ENCODE results near the gene SLC22A23. TPM values are rescaled to one million over a fixed set of nuclear protein-coding genes. Genes with fewer than 3 reads are reported as not detected.

SLC22A23 gene
- total and polyA plus RNA-seq, 5 donors, result 2.3 to 6.4 (median 3.2) TPM

DNA sequence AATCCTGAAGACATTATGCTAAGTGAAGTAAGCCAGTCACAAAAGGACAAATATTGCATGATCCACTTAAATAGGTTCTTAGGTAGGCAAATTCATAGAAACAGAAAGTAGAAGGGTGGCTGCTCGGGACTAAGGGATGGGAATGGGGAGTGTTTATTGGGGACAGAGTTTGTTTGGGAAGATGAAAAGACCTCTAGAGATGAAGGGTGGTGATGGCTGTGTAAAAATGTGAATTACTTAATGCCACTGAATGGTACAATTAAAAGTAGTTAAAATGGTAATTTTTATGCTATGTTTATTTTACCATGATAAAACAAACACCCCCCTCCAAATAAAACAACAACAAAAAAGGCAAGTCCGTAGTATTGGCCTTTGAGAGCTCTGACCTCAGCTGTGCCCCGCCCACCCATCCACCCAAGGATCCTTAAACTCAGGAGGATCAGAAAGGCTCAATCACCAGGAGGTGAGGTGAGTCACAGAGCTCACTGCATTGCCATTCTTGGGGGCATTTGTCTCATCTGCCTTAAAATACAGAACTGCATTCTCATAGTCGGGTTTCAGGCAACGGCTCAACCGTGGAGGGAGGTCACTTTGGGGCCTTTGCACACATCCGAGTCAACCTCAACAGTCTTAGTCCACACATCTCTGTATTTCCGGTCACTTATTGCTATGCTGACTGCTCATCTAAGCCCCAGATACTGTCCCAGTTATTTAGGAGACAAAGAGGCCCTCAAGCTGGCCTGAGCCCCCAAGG is 96.7 kb downstream of the SLC22A23 start:
- H3K27ac ChIP-seq (ENCODE audit: low read length), result no peak overlapping the region
- H3K9me3 ChIP-seq (ENCODE audit: control insufficient read depth, low read length), result no peaks in the 10 kb centered on the region
- H3K27me3 ChIP-seq (ENCODE audit: control insufficient read depth, insufficient read depth), result no peaks in the 10 kb centered on the region
- ATAC-seq (no peak), DNase-seq (no peak)
- H3K4me3 ChIP-seq (ENCODE audit: low read length), result no peak overlapping the region
- H3K4me1 ChIP-seq (ENCODE audit: control insufficient read depth, insufficient read depth, low read length), result peaks cover 8% of the 10 kb centered on the region
- WGBS, result 92% methylated on average over 8 of the region's 8 CpGs
- intact Hi-C loops (cut with DNase I), result no loop called here

DNA sequence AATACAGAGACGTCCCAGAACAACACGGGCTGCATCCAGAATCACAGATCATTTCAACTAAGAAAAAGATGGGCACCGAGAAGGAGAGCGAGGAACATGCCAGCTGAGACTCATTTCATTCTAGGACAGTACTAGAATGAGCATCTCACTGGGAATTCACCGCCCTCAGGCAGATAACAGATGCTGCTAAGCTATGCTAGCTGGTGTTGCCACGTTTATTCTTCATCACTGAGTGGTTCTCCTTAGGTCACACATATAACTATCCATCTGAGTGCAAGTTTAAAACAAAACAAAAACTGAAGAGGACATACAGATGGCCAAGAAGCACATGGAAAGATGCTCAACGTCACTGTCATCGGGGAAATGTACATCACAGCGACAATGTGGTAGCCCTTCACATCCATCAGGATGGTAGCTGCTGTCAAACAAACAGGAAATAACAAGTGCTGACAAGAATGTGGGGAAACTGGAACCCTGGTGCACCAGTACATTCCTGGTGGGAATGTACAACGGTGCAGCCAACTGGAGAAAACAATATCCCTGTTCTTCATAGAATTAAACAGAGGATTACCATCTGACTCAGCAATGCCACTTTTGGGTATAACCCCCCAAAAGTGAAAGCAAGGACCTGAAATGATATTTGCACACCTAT is 97.6 kb downstream of the SLC22A23 start:
- no peaks in the 10 kb centered on the region for H3K27me3 ChIP-seq (ENCODE audit: control insufficient read depth, insufficient read depth)
- no peak for DNase-seq
- H3K4me1 ChIP-seq (ENCODE audit: control insufficient read depth, insufficient read depth, low read length), result peaks cover 8% of the 10 kb centered on the region
- ATAC-seq, result no peak
- H3K27ac ChIP-seq (ENCODE audit: low read length), result no peak overlapping the region
- WGBS, result 66% methylated on average over 10 of the region's 10 CpGs
- H3K4me3 ChIP-seq (ENCODE audit: low read length), result no peak overlapping the region
- no peaks in the 10 kb centered on the region for H3K9me3 ChIP-seq (ENCODE audit: control insufficient read depth, low read length)
- intact Hi-C loops (cut with DNase I), result no loop called here

DNA sequence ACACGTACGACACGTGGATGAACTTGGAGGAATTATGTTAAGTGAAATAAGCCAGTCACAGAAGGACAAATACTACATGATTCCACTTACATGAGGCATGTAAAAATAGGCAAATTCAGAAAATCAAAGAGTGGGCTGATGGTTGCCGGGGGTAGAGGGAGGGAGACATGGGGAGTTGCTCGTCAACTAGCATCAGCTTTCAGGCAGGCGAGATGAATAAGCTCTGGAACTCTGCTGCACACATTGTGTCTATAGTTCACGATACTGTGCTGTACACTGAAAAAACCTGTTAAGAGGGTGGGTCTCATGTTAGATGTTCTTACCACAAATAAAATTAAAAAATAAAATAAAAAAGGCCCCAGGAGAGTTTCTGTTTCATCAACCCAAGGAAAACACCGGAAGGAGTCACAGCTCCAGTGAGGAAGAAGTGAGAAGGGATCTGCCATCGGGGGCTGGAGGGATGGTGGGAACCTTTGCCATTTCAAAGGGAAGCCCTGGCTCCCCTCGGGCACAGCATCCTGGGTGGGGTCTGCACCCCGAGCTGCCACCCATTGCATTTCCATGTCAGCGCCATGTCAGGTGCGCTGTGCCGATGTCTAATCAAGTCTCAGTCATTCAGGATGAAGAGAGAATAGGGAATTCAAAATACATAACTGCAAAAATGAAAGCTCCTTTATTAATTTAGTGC is 98.3 kb downstream of the SLC22A23 start:
- intact Hi-C loops (cut with DNase I), result no loop called here
- 87% methylated on average over 14 of the region's 14 CpGs for WGBS
- H3K9me3 ChIP-seq (ENCODE audit: control insufficient read depth, low read length), result no peaks in the 10 kb centered on the region
- H3K27ac ChIP-seq (ENCODE audit: low read length), result no peak overlapping the region
- H3K4me1 ChIP-seq (ENCODE audit: control insufficient read depth, insufficient read depth, low read length), result peaks cover 6% of the 10 kb centered on the region
- H3K4me3 ChIP-seq (ENCODE audit: low read length), result no peak overlapping the region
- ATAC-seq, result no peak
- DNase-seq, result no peak
- H3K27me3 ChIP-seq (ENCODE audit: control insufficient read depth, insufficient read depth), result no peaks in the 10 kb centered on the region

DNA sequence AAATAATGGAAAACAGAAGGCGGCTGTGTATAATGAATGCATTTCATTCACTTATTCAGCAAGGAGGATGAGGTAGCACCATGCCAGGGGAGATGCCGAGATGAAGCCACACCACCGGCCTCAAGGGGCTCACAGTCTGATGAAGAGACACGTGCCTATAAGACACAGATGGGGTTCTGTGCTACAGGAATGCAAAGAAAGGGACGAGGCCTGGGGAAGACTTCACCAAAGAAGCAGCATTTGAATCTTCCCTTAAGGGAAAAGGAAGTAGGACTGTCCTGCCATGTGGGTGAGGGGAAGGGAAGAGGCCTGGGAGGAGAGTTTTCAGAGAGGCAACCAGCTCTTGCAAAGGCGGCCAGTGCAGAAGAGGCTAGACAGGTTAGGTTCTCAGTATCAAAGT is 99.2 kb downstream of the SLC22A23 start:
- Histone ChIP-seq H3K9me3 (ENCODE audit: control insufficient read depth, low read length) (no peaks in the 10 kb centered on the region), H3K27me3 (ENCODE audit: control insufficient read depth, insufficient read depth) (no peaks in the 10 kb centered on the region), H3K4me3 (ENCODE audit: low read length) (no peak overlapping the region), H3K27ac (ENCODE audit: low read length) (no peak overlapping the region), H3K4me1 (ENCODE audit: control insufficient read depth, insufficient read depth, low read length) (peaks cover 6% of the 10 kb centered on the region)
- 82% methylated on average over 6 of the region's 6 CpGs for WGBS
- intact Hi-C loops (cut with DNase I), result no loop called here
- DNase-seq, result no peak
- ATAC-seq, result no peak

DNA sequence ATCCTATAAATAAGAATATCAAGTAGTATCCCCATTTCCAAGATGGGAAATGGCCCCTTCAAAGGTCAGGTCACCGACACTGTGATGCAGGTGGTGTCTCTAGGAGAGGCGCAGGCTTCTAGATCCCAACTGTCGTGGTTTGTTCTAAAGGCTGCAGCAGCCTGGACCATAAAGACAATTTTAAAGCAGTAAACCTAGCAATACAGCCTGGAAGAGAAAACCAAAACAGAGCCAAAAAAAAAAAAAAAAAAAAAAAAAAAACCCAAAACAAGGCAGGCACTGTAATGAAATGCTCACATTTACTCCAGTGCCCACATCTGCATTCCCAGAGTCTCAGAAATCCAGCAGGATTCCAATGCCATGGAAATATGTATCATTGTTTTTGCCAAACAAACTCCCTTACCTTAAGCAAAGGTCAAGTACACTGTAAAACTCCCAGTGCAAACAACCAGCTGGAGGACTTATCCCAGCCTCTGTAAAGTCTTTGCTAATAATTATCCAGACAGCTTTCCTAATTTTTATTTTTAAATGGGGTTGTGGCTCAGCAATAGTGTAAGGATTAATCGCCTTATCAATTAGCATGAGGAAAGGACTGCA is 99.9 kb downstream of the SLC22A23 start:
- intact Hi-C loops (cut with DNase I), result no loop called here
- Histone ChIP-seq H3K27ac (ENCODE audit: low read length) (peak overlapping the region; percentile 68), H3K9me3 (ENCODE audit: control insufficient read depth, low read length) (no peaks in the 10 kb centered on the region), H3K4me3 (ENCODE audit: low read length) (no peak overlapping the region), H3K27me3 (ENCODE audit: control insufficient read depth, insufficient read depth) (no peaks in the 10 kb centered on the region), H3K4me1 (ENCODE audit: control insufficient read depth, insufficient read depth, low read length) (peaks cover 6% of the 10 kb centered on the region)
- DNase-seq (no peak), ATAC-seq (no peak)
- 77% methylated on average over 4 of the region's 4 CpGs for WGBS

DNA sequence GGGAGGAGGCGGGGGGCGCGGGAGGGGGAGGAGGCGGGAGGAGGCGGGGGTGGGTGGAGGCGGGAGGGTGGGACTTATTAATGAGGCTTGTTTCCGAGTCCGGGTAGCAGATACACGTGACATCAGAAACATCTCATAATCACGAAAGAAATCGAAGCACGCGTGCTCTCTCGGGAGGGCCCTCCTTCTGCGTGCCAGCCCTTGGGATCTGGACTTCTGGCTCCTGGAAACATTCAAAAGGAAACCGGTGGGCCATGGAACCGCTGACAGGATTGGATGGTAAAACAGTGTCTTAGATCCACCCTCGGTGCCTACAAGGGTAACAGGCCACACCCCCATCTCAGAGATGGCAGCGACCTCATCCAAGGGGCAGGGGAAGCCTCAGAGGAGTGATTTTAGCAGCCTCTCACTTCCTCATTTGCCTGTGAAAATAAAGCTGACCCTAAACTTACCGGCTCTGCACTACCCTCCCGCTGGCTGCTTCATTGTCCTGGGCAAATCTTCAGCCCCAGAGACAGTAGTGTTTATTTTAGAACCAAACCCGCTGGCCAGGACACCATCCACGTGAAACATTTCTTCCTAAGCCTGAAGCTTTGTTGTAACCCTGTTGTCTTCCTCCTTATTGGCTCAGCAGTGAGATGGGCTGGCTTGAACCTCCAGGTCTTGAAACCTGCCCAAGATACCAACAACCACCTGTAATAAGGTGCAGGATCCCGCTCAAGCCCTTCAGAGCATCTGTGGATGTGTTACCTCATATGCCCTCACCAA is 100.6 kb downstream of the SLC22A23 start:
- ATAC-seq, result peak; percentile 77 to 78
- H3K4me3 ChIP-seq (ENCODE audit: low read length), result peak overlapping the region; percentile 5
- peaks cover 6% of the 10 kb centered on the region for H3K4me1 ChIP-seq (ENCODE audit: control insufficient read depth, insufficient read depth, low read length)
- H3K9me3 ChIP-seq (ENCODE audit: control insufficient read depth, low read length), result no peaks in the 10 kb centered on the region
- 13% methylated on average over 19 of the region's 24 CpGs for WGBS
- DNase-seq, result peak; percentile 70 to 81 (median 81)
- intact Hi-C loops (cut with DNase I), result no loop called here
- H3K27me3 ChIP-seq (ENCODE audit: control insufficient read depth, insufficient read depth), result no peaks in the 10 kb centered on the region
- peak overlapping the region; percentile 68 for H3K27ac ChIP-seq (ENCODE audit: low read length)

DNA sequence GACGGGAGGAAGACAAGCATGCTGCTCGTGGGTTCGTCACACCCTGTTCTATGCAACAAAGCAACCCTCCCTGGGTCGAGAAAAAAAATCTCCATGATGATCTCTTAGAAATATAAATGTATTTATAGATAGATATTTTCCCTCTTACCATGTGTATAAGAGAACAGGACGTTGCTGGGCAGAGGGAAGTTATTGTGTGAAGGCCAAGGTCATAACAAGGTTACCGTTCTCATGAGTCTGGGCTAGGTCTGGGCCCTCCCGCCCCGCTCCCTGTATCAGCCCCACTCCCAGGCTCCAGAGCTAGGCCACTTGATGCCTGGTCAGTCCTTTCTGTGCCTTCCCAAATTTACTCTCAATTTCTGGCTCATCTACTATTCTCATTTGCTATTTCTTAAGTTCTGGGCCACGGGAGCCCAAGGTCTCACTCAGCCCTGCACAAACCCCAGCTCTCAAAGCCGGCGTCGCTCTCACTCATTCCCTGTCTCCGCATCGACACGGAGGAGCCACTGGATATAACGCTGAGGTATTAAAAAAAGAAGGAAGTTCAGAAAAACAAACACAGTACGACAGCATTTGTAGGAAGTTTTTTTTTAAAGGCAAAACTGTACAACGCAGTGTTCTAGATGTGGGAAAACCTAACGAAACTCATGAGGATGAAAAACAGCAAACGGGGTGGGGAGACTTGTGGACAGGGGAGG is 101.3 kb downstream of the SLC22A23 start:
- H3K4me3 ChIP-seq (ENCODE audit: low read length), result peak overlapping the region; percentile 1
- no peaks in the 10 kb centered on the region for H3K27me3 ChIP-seq (ENCODE audit: control insufficient read depth, insufficient read depth)
- peak; percentile 57 to 74 (median 70) for DNase-seq
- peak; percentile 64 to 73 for ATAC-seq
- no peaks in the 10 kb centered on the region for H3K9me3 ChIP-seq (ENCODE audit: control insufficient read depth, low read length)
- H3K4me1 ChIP-seq (ENCODE audit: control insufficient read depth, insufficient read depth, low read length), result peaks cover 6% of the 10 kb centered on the region
- intact Hi-C loops (cut with DNase I), result loop anchor here in 1 of 4 donors (2.0 kb wide), 1 partner anchor 31 kb away; no protein-coding TSS in a partner anchor
- peak overlapping the region; percentile 94 for H3K27ac ChIP-seq (ENCODE audit: low read length)
- 29% methylated on average over 19 of the region's 20 CpGs for WGBS

DNA sequence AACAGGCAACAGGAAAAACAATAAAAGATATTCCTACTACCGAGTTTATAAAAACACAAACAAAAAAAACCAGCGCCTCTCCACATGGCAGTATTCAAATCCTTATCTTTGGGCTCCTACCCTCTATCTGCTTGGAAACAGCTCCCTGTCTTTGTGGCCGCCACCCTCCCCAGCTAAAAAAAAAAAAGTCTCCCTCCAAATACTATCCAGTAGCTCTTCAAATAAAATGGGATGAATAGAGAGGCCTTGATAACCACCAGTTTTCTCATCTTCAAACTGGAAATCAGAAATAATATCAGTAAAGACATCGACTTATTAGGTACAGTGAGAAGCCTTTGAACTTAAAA is 101.9 kb downstream of the SLC22A23 start:
- DNase-seq (no peak), ATAC-seq (no peak)
- peaks cover 6% of the 10 kb centered on the region for H3K4me1 ChIP-seq (ENCODE audit: control insufficient read depth, insufficient read depth, low read length)
- 57% methylated on average over 4 of the region's 4 CpGs for WGBS
- H3K9me3 ChIP-seq (ENCODE audit: control insufficient read depth, low read length), result no peaks in the 10 kb centered on the region
- H3K27me3 ChIP-seq (ENCODE audit: control insufficient read depth, insufficient read depth), result no peaks in the 10 kb centered on the region
- no peak overlapping the region for H3K27ac ChIP-seq (ENCODE audit: low read length)
- no peak overlapping the region for H3K4me3 ChIP-seq (ENCODE audit: low read length)
- intact Hi-C loops (cut with DNase I), result loop anchor here in 1 of 4 donors (2.0 kb wide), 1 partner anchor 30 kb away; no protein-coding TSS in a partner anchor

DNA sequence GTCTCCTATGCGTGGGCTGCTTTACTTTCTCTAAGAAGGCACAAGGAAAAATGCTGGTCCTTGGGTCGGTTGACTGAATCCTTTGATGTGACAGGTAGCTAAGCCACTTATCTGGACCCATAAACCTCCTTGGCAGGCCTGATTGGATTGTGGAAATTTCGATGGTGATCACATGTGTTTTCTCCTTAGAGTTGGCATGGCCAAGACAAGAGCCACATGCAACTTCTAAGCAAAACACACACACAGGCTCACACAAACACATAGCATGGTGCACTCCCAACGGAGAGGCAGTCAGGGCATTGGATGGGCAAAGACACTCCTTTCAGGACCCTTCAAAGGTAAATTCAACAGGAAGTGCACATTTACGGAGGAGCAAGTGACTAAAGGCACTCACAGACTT is 102.9 kb downstream of the SLC22A23 start:
- no peak for DNase-seq
- no peak for ATAC-seq
- intact Hi-C loops (cut with DNase I), result loop anchor here in 1 of 4 donors (2.0 kb wide), 1 partner anchor 29 kb away; no protein-coding TSS in a partner anchor
- H3K27ac ChIP-seq (ENCODE audit: low read length), result no peak overlapping the region
- WGBS, result 94% methylated on average over 5 of the region's 5 CpGs
- H3K9me3 ChIP-seq (ENCODE audit: control insufficient read depth, low read length), result no peaks in the 10 kb centered on the region
- H3K27me3 ChIP-seq (ENCODE audit: control insufficient read depth, insufficient read depth), result no peaks in the 10 kb centered on the region
- no peak overlapping the region for H3K4me3 ChIP-seq (ENCODE audit: low read length)
- H3K4me1 ChIP-seq (ENCODE audit: control insufficient read depth, insufficient read depth, low read length), result peaks cover 6% of the 10 kb centered on the region

Measured in right cardiac atrium (tissue), 5 donors.